ENCODE data around the gene SWSAP1.

The SWSAP1 gene

GRCh38 chr19:11355160-11356073, 19.0 kb upstream of the SWSAP1 start, which contains the start of gene PLPPR2:
PLPPR2 (plus strand) TSS chr19:11355432; CDS start chr19:11357674, 2,242 bp downstream.
- DNase-seq, result peak; percentile 84

- no peak for DNase-seq
These were observed 18.4 kb upstream of the SWSAP1 start for GRCh38 chr19:11356074-11356397.

DNA sequence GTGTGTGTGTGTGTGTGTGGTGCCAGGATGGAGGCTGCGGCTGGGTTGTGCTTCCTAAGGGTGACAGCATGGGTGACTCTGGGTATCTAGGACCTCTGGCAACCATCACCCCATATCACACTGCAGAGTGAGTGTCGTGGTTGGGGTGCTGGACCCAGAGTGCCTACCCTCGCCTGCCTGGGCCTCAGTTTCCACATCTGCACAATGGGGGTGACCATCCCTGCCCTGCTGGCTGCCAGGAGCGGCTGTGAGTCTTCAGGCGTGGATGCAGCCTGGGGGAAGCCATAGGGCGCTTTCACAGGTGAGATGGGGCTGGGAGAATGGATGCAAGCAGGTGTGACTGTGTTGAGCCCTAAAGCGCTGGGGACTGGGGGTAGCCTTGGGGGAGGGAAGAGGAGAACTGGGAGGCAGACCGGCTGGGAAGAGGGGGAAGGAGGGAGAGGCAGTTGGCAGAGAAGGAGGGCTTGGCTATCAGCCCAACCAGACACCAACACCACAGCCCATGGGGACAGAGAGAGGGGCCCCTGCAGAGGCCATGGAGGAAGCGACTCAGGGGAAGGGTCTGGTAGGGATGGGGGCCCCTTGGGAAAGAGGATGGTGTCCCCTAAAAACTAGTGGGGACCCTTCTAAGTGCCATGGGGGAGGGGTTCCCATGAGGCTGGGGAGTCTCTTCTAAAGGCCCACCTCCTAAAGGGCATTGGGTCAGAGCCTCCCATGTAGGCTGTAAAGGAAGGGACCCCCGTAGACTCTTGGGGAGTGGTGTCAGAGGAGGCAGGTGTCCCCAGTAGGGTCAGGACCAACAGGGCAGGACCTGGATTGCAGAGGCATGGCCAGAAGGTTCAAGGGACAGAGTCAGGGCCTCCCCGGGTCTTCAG, 17.6 kb upstream of the SWSAP1 start:
- DNase-seq, result peak; percentile 11

DNA sequence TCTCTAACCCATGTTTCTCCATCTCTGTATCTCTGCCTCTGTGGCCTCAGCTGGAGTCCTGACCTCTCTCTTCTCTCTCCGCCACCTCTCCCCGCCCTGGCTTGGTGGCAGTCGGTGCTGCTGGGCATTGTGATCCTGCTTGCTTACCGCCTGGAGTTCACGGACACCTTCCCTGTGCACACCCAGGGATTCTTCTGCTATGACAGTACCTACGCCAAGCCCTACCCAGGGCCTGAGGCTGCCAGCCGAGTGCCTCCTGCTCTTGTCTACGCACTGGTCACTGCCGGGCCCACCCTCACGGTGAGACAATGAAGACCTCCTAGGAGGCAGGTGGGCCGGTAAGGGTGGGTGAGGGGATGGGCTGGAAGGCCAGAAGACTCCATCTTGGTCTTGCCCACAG, 15.0 kb upstream of the SWSAP1 start:
- no peak for DNase-seq

DNA sequence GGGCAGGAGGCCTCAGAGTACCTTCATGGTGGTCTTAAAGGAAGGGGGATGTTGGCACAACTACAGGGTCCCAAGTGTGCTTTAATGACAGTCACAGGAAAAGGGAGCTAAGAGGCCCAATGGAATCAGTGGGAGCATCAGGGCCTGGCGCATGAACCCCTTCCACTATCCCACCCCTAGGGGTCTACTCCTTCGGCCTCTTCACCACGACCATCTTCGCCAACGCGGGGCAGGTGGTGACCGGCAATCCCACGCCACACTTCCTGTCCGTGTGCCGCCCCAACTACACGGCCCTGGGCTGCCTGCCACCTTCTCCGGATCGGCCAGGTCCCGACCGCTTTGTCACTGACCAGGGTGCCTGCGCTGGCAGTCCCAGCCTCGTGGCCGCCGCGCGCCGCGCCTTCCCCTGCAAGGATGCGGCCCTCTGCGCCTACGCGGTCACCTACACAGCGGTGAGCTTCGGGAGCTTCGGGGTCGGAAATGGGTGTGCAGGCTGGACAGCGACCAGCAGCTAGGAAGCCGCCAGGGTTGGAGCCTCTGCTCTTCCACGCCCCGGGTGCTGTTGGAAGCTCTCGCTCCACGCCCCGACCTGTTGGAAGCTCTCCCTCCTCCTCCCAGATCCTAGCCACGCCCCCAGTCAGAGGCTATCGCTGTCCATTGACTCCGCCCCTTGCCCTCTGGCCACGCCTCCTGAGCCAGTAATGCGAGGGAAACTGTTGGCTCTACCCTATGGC, 13.3 kb upstream of the SWSAP1 start:
- DNase-seq, result no peak

- no peak for DNase-seq
These were observed 12.4 kb upstream of the SWSAP1 start for GRCh38 chr19:11361771-11362731.

GRCh38 chr19:11363881-11364280, 10.6 kb upstream of the SWSAP1 start:
- DNase-seq, result no peak

DNA sequence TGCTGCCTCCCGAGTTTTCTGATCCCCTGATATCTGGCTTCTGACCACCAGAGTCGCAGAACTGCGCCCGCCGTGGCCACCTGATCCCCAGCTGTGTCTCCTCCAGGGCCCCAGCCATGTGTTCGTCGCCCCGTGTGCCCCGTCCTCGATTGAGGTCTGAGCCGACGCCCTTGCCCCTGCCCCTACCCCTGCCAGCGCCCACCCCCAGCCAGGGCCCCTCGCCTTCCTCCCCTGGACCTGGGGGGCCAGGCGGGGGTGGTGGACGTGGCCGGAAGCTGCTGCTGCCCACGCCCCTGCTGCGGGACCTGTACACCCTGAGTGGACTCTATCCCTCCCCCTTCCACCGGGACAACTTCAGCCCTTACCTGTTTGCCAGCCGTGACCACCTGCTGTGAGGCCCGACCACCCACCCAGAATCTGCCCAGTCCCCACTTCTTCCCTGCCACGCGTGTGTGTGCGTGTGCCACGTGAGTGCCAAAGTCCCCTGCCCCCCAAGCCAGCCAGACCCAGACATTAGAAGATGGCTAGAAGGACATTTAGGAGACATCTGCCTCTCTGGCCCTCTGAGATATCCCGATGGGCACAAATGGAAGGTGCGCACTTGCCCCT, 10.1 kb upstream of the SWSAP1 start:
- no peak for DNase-seq

- no peak for DNase-seq
These were observed 9.5 kb upstream of the SWSAP1 start for GRCh38 chr19:11364935-11365334.

DNA sequence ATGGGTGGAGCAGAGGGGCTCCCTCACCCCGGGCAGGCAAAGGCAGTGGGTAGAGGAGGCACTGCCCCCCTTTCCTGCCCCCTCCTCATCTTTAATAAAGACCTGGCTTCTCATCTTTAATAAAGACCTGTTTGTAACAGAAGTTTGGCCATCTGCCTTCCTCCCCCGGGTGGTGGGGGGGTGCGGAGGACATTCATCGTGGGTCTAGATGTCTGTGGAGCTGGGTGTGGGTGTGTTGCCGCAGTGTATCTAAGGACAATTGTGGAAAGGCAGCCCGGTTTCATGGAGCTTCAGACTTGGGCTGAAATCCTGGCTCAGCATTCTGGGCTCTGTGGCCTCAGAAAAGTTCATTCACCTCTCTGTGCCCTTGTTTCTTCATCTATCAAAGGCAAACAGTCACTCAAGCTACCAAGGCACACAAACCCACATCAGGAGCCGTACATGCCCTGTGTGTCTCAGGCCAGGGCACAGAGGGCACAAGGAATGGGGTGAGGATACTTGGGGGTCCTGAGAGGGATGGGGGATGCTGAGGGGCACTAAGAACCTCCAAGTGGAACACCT, 8.8 kb upstream of the SWSAP1 start:
- DNase-seq, result no peak

GRCh38 chr19:11367528-11367927, 6.9 kb upstream of the SWSAP1 start:
- no peak for DNase-seq

DNA sequence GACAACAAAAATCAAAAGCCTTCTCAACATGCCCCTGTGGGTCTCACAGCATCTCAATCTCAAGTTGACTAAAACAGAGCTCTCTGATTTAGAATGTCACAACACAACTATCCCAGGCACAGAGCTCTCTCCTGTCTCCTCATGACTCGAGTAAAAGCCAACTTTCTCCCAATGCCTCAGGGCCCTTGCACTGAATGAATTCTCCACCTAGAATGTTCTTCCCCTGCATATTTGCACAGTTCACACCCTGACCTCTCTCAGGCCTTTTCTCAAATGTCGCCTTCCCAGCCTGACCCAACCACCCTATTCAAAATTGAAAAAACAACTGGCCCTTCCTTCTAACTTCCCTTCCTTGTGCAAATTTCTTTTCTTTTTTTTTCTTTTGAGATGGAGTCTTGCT, 3.7 kb upstream of the SWSAP1 start:
- no peak for DNase-seq

- DNase-seq, result peak; percentile 80
These were observed 1.1 kb upstream of the SWSAP1 start for GRCh38 chr19:11373166-11373884.

DNA sequence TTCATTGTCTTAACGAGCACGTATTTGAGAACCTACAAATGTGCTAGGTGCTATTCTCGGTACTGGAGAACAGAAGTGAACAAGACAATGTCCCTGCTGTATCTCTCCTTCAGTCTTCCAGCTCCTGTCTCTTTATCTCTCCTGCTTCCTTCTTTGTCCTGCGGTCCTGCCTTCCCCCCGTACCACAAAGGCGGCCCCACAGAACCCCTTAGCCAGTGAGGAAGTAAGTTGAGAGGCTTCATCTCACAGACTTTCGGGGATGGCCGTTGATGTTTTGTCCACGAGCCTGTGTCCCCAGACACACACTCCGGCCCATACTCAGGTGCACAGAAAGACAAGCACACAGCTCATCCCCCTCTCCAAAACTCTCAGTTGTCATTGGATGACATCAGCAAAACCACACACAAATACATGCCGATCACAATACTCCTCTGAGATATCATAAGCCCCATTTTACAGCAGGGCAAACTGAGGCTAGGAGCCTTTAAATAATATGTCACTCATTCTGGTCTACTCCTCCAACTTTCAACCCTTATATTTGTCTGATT, 507 bp upstream of the SWSAP1 start:
- no peak for DNase-seq

GRCh38 chr19:11375143-11375948, 880 bp downstream of the SWSAP1 start:
- DNase-seq, result peak; percentile 26

- no peak for DNase-seq
These were observed 2.8 kb downstream of the SWSAP1 start for GRCh38 chr19:11377237-11377636.

GRCh38 chr19:11377756-11378155, 3.3 kb downstream of the SWSAP1 start:
- no peak for DNase-seq

GRCh38 chr19:11378319-11379189, 4.1 kb downstream of the SWSAP1 start:
- peak; percentile 23 for DNase-seq

All from NCI-H1092 (cell line).